Mesodermal cell (in vitro differentiated cells): ENCODE data around the gene CHCHD10.

Source experiments
- H3K27ac ChIP-seq: 2 replicates; pipeline ENCODE4 v1.7.0; 2013; ENCODE audit warnings: mild to moderate bottlenecking, low read depth, low read length, moderate library complexity; ENCODE audit not compliant: severe bottlenecking
- H3K36me3 ChIP-seq: 2 replicates; pipeline ENCODE4 v1.7.1; 2013; ENCODE audit warnings: mild to moderate bottlenecking, low read length, moderate library complexity; ENCODE audit not compliant: control insufficient read depth, insufficient read depth
- H3K4me1 ChIP-seq: one replicate; pipeline ENCODE4 v1.7.1; 2013; ENCODE audit warnings: mild to moderate bottlenecking, low read length; ENCODE audit not compliant: insufficient read depth, control insufficient read depth, poor library complexity, severe bottlenecking
- H3K4me3 ChIP-seq: 2 replicates; pipeline ENCODE4 v1.7.0; 2013; ENCODE audit warnings: low read length, control low read depth, mild to moderate bottlenecking; ENCODE audit not compliant: insufficient read depth, poor library complexity, severe bottlenecking; ENCODE audit errors: extremely low read depth
- H3K9me3 ChIP-seq: 2 replicates; pipeline ENCODE4 v1.7.1; 2013; ENCODE audit warnings: mild to moderate bottlenecking, low read length, moderate library complexity; ENCODE audit not compliant: control insufficient read depth
- WGBS, 2 experiments: methylation state at CpG; one replicate each; pipeline ENCODE4 v1.1.5; 2013; ENCODE audit warnings: missing lambda C conversion rate in 2 of 2; ENCODE audit not compliant: insufficient coverage in 2 of 2; 5-methylcytosine and 5-hydroxymethylcytosine counted together

The CHCHD10 gene

GRCh38 chr22:23754980-23755636, 12.7 kb downstream of the CHCHD10 start:
- WGBS, 2 experiments, result 93 to 100% methylated on average over 2 to 5 of the region's 6 CpGs
- no peak overlapping the region for H3K27ac ChIP-seq
- no peak overlapping the region for H3K4me3 ChIP-seq
- no peaks in the 10 kb centered on the region for H3K4me1 ChIP-seq
- H3K9me3 ChIP-seq, result no peaks in the 10 kb centered on the region
- no peaks in the 10 kb centered on the region for H3K36me3 ChIP-seq

- no peaks in the 10 kb centered on the region for H3K9me3 ChIP-seq
- H3K4me1 ChIP-seq, result no peaks in the 10 kb centered on the region
- no peak within 1 kb of the TSS for H3K4me3 ChIP-seq
- H3K36me3 ChIP-seq, result no peaks in the 10 kb centered on the region
- WGBS, 2 experiments, result 73 to 95% methylated on average over 7 to 9 of the region's 14 CpGs
- H3K27ac ChIP-seq, result no peak within 1 kb of the TSS
Observed at GRCh38 chr22:23754220-23754919, 13.4 kb downstream of the CHCHD10 start, which contains the start of gene VPREB3. TSS of gene VPREB3 (minus strand) at chr22:23754425. CDS start at chr22:23754363, 62 bp downstream.

DNA sequence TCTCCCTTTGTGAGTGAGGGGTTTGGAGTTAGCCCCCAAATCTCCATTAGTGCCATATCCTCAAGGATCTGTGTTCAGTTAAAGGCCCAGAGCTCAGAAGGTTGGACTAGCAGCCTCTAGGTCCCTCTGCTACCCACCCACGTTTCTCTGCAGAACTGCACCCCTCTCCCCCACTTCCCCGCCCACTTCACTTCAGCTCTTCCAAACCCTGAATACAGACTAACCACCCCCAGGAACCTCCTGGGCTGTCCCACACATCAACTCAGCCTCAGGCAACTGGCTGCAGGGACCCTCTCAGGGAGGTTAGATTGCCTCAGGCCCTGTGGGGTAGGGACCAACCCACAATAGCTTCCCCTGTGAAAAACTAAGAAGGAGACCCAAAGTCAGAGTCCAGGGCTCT, 14.4 kb downstream of the CHCHD10 start:
- Histone ChIP-seq H3K4me3 (no peak overlapping the region), H3K27ac (no peak overlapping the region), H3K36me3 (no peaks in the 10 kb centered on the region), H3K4me1 (no peaks in the 10 kb centered on the region), H3K9me3 (no peaks in the 10 kb centered on the region)
- 80 to 92% methylated on average over 2 of the region's 2 CpGs for WGBS, 2 experiments

DNA sequence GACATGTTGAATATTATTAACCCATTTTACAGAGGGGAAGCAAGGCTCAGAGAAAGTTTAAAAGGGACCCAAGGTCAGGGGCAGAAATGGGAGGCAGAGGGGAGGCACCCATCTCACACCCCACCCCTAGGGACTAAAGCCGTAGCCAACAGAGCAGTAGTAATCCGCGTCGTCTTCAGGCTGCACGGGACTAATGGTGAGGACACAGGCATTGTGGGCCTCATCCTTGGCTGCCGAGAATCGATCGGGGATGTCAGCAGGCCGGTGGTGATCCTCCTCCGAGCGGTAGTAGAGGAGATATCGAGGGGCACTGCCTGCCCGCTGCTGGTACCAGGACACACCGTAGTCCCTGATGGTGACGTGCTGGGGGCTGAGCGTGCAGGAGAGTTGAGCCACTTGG, 15.0 kb downstream of the CHCHD10 start:
- H3K27ac ChIP-seq, result no peak overlapping the region
- no peak overlapping the region for H3K4me3 ChIP-seq
- no peaks in the 10 kb centered on the region for H3K4me1 ChIP-seq
- WGBS, 2 experiments, result 97 to 99% methylated on average over 16 of the region's 16 CpGs
- H3K9me3 ChIP-seq, result no peaks in the 10 kb centered on the region
- H3K36me3 ChIP-seq, result peaks cover 3% of the 10 kb centered on the region

- 95 to 100% methylated on average over 1 to 6 of the region's 9 CpGs for WGBS, 2 experiments
- H3K4me3 ChIP-seq, result peak overlapping the region; percentile 89
- H3K4me1 ChIP-seq, result no peaks in the 10 kb centered on the region
- no peaks in the 10 kb centered on the region for H3K9me3 ChIP-seq
- H3K27ac ChIP-seq, result no peak overlapping the region
- H3K36me3 ChIP-seq, result peaks cover 3% of the 10 kb centered on the region
Observed at GRCh38 chr22:23752090-23752691, 15.6 kb downstream of the CHCHD10 start.

DNA sequence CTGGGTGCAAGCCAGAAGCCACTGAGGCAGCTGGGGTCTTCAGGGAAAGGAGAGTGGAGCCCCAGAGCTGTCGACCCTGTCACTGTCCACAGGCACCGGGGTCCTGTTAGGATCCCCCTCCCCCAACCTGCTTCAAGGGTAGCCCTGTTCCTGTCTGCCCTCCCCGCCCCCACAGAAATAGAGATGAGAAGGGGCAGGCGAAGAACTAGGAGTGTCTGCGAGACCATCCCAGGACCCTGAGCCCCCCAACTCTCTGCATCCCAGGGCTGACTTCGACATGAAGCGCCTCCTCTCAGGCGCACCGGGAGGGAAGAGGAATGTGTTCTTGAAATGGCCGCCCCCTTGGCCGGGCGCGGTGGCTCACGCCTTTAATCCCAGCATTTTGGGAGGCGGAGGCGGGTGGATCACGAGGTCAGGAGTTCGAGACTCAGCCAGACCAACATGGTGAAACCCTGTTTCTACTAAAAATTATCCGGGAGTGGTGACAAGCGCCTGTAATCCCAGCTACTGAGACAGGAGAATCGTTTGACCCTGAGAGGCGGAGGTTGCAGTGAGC, 16.3 kb downstream of the CHCHD10 start:
- peak overlapping the region; percentile 89 for H3K4me3 ChIP-seq
- WGBS, 2 experiments, result 23 to 46% methylated on average over 17 to 18 of the region's 22 CpGs
- H3K4me1 ChIP-seq, result no peaks in the 10 kb centered on the region
- H3K9me3 ChIP-seq, result no peaks in the 10 kb centered on the region
- peak overlapping the region; percentile 77 for H3K27ac ChIP-seq
- H3K36me3 ChIP-seq, result peaks cover 4% of the 10 kb centered on the region

DNA sequence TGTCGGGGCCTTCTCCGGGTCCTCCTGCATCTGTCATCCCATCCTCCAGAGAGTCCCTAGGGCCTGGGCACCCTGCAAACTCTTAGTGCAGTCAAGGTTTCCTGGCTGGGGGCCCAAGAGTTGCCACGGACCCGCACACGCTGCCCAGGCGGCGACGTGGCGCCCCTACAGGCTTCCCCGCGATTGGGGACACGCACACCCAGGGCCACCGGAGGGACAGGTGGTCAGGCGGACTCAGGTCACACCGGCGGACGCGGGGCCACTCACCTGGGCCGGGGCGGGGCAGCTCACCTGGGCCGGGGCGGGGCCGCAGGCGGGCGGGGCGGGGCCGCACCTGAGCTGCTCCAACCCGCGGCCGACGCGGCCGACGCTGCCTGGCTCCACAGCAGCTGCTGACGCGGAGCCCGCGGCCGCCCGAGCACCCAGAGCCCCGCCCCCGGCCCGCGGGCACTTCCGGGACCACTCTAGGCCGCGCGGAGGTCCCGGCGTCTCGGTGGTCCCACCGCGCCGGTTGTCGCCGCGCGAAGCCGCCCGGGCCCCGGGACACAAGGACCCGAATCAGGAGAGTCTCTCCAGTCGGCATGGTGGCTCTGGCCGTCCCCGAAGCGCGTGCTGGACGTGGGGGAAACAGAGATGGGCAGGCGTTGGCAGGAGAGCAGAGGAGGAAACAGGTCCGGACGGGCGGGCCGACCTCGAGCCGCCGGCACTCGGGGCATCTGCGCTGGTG, 16.9 kb downstream of the CHCHD10 start, which contains the start of gene ZNF70:
TSS of gene ZNF70 (minus strand) at position 399 of the 727 bp plus-strand sequence. CDS start 5,972 bp downstream, outside the sequence.
- H3K36me3 ChIP-seq, result peaks cover 10% of the 10 kb centered on the region
- WGBS, 2 experiments, result 1% methylated on average over 57 to 71 of the region's 78 CpGs
- peak within 1 kb of the TSS; percentile 89 for H3K4me3 ChIP-seq
- H3K4me1 ChIP-seq, result no peaks in the 10 kb centered on the region
- no peaks in the 10 kb centered on the region for H3K9me3 ChIP-seq
- peak within 1 kb of the TSS; percentile 77 for H3K27ac ChIP-seq

- Histone ChIP-seq H3K4me3 (peak overlapping the region; percentile 89), H3K4me1 (no peaks in the 10 kb centered on the region), H3K27ac (peak overlapping the region; percentile 53), H3K36me3 (peaks cover 15% of the 10 kb centered on the region), H3K9me3 (no peaks in the 10 kb centered on the region)
- 45 to 61% methylated on average over 4 to 5 of the region's 5 CpGs for WGBS, 2 experiments
Observed at GRCh38 chr22:23750367-23750713, 17.4 kb downstream of the CHCHD10 start.

DNA sequence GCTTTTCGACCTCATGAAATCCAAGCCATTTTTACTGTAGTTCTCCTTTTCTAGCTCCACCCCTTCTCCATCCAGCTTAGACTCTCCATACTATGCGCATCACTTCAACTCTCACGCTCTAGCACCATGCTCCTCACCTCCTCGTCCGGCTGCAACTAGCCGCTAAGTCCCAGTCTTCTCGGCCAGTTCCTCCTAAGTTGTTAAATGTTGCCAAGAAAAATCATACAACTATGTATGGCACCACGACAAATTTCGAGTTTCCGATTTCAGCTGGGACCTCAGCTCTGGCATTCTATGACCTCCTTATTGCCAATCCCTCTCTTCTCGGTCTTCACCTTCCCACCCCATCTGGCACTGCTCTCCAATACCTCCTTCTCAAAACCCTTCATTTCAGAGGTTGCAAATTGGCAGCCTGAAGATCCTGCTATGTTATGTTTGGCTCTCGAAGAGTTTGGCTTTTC, 17.9 kb downstream of the CHCHD10 start:
- peak overlapping the region; percentile 89 for H3K4me3 ChIP-seq
- H3K9me3 ChIP-seq, result no peaks in the 10 kb centered on the region
- H3K4me1 ChIP-seq, result no peaks in the 10 kb centered on the region
- WGBS, 2 experiments, result 93 to 95% methylated on average over 11 to 12 of the region's 12 CpGs
- H3K36me3 ChIP-seq, result peaks cover 19% of the 10 kb centered on the region
- H3K27ac ChIP-seq, result no peak overlapping the region

DNA sequence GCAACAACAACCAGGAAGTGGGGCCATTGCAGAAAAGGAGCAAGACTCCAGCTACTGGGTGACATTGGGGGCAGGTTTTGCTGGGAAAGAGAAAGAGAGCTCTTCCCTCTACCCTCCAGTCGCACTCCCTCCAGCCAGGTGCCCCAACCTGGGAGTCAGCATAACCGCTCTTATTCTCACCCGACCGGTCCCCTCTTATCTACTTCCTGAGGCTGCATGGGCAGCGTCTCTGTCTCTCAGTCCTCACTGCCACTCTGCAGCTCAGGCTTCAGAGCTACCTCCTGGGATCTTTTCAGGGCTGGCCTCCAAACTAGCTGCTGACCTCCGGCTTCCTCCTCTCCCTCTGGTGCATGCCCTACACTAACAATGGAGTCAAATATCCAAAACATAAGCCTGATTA, 22.0 kb downstream of the CHCHD10 start:
- 93 to 97% methylated on average over 5 of the region's 6 CpGs for WGBS, 2 experiments
- no peaks in the 10 kb centered on the region for H3K9me3 ChIP-seq
- no peak overlapping the region for H3K27ac ChIP-seq
- no peak overlapping the region for H3K4me3 ChIP-seq
- H3K36me3 ChIP-seq, result peaks cover 52% of the 10 kb centered on the region
- H3K4me1 ChIP-seq, result no peaks in the 10 kb centered on the region
